Osteocyte (in vitro differentiated cells): Measurements from ENCODE around the gene SMIM36. TPM values are rescaled to one million over a fixed set of nuclear protein-coding genes. Genes with fewer than 3 reads are reported as not detected.

Experiments
- DNase-seq: peaks from one replicate; pipeline ENCODE4 v3.0.0; 2021; ENCODE audit warnings: mixed read lengths; ENCODE audit not compliant: unreplicated experiment; ENCODE audit errors: extremely low spot score
- H3K27ac Mint-ChIP-seq: one replicate; pipeline ENCODE4 v1.8.0; 2021; ENCODE audit warnings: mild to moderate bottlenecking, mixed read lengths; ENCODE audit not compliant: unreplicated experiment
- H3K27me3 Mint-ChIP-seq: one replicate; pipeline ENCODE4 v1.8.0; 2021; ENCODE audit warnings: mixed read lengths; ENCODE audit not compliant: unreplicated experiment
- H3K36me3 Mint-ChIP-seq: one replicate; pipeline ENCODE4 v1.8.0; 2021; ENCODE audit warnings: mixed read lengths; ENCODE audit not compliant: unreplicated experiment
- H3K4me1 Mint-ChIP-seq: one replicate; pipeline ENCODE4 v1.8.0; 2021; ENCODE audit warnings: mixed read lengths; ENCODE audit not compliant: unreplicated experiment
- H3K4me3 Mint-ChIP-seq: one replicate; pipeline ENCODE4 v1.8.0; 2021; ENCODE audit warnings: mild to moderate bottlenecking, moderate library complexity, mixed read lengths; ENCODE audit not compliant: unreplicated experiment
- H3K9me3 Mint-ChIP-seq: one replicate; pipeline ENCODE4 v1.8.0; 2021; ENCODE audit warnings: mixed read lengths; ENCODE audit not compliant: unreplicated experiment
- CTCF ChIP-seq: fragments of 200-600 bp; sonication (generic); IDR thresholded peaks from 2 replicates; pipeline ENCODE4 v1.5.0; 2021; ENCODE audit warnings: antibody characterized with exemption, mild to moderate bottlenecking, moderate library complexity
- total RNA-seq: library from RNA; stranded (reverse); gene quantifications from 2 replicates; pipeline ENCODE4 v1.2.1, GENCODE V29; 2021

Gene SMIM36
- total RNA-seq, 1 donor from 2014 or later = not detected

GRCh38 chr17:55500103-55500502 is 11.1 kb downstream of the SMIM36 start:
- no peaks in the 10 kb centered on the region for H3K36me3 Mint-ChIP-seq
- DNase-seq = no peak
- H3K9me3 Mint-ChIP-seq = no peaks in the 10 kb centered on the region
- no peaks in the 10 kb centered on the region for H3K4me1 Mint-ChIP-seq
- no peak overlapping the region for H3K4me3 Mint-ChIP-seq
- no peak for TF ChIP-seq CTCF
- H3K27me3 Mint-ChIP-seq = no peaks in the 10 kb centered on the region
- H3K27ac Mint-ChIP-seq = no peak overlapping the region

- Mint-ChIP-seq H3K4me1 (no peaks in the 10 kb centered on the region), H3K4me3 (no peak overlapping the region), H3K27ac (no peak overlapping the region), H3K36me3 (no peaks in the 10 kb centered on the region), H3K27me3 (peaks cover 3% of the 10 kb centered on the region), H3K9me3 (no peaks in the 10 kb centered on the region)
- TF ChIP-seq CTCF = no peak
- DNase-seq = no peak
Measured at GRCh38 chr17:55496094-55496881, 15.0 kb downstream of the SMIM36 start.

- Mint-ChIP-seq H3K4me3 (no peak overlapping the region), H3K27ac (no peak overlapping the region), H3K27me3 (peaks cover 3% of the 10 kb centered on the region), H3K9me3 (no peaks in the 10 kb centered on the region), H3K36me3 (no peaks in the 10 kb centered on the region), H3K4me1 (no peaks in the 10 kb centered on the region)
- no peak for DNase-seq
- no peak for TF ChIP-seq CTCF
Measured at GRCh38 chr17:55495239-55495638, 16.0 kb downstream of the SMIM36 start.

GRCh38 chr17:55492781-55493341 is 18.4 kb downstream of the SMIM36 start:
- DNase-seq = no peak
- Mint-ChIP-seq H3K4me3 (no peak overlapping the region), H3K27me3 (peaks cover 3% of the 10 kb centered on the region), H3K9me3 (no peaks in the 10 kb centered on the region), H3K27ac (no peak overlapping the region), H3K36me3 (no peaks in the 10 kb centered on the region), H3K4me1 (no peaks in the 10 kb centered on the region)
- no peak for TF ChIP-seq CTCF

GRCh38 chr17:55490376-55490775 is 20.9 kb downstream of the SMIM36 start:
- H3K9me3 Mint-ChIP-seq = no peaks in the 10 kb centered on the region
- H3K4me1 Mint-ChIP-seq = no peaks in the 10 kb centered on the region
- DNase-seq = no peak
- no peak overlapping the region for H3K27ac Mint-ChIP-seq
- no peak for TF ChIP-seq CTCF
- no peaks in the 10 kb centered on the region for H3K36me3 Mint-ChIP-seq
- peaks cover 3% of the 10 kb centered on the region for H3K27me3 Mint-ChIP-seq
- no peak overlapping the region for H3K4me3 Mint-ChIP-seq
